HG02798 (cell line): ENCODE results near the gene NTHL1.

ENCODE experiments used
- ATAC-seq: cut with Tn5 transposase; IDR thresholded peaks from one replicate; pipeline ENCODE4 v1.9.1; 2021; ENCODE audit warnings: mild to moderate bottlenecking; ENCODE audit not compliant: unreplicated experiment, poor library complexity

The NTHL1 gene

DNA sequence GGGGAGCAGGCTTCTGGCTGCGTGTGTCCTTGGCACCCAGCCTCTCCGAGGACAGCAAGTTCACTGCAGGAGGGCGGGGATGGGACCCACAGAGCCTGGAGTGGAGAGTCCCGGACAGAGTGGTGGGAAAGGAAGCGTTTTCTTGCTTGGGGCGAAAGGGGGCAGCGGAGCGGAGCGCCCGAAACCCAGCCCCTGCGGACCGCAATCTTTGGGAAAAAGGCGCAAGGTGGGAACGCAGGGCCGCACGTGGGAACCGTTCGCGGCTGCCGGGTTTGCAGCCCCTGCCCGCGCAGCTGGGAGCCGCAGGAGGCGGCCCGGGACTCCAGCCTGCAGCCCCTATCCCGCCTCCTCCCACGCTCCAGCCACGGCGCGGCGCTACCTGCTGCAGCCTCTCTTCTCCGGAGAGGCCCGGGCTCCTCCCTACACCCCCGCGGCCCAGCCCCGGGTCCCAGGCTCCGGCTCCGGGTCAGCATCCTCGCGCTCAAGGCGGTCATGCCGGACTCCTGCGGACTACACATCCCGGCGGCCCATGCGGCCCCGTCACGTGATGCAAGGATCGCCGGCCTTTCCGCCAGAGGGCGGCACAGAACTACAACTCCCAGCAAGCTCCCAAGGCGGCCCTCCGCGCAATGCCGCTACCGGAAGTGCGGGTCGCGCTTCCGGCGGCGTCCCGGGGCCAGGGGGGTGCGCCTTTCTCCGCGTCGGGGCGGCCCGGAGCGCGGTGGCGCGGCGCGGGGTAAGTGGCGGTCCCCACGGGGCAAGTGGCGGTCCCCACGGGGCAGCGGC, at the start of gene NTHL1, which contains the start of gene TSC2:
NTHL1 (minus strand) TSS at position 505 of the 786 bp plus-strand sequence; CDS start at position 494, 11 bp downstream.
TSC2 (plus strand) TSS at position 656 of the 786 bp plus-strand sequence. CDS start 631 bp downstream, outside the sequence.
- ATAC-seq: peak; percentile 94

DNA sequence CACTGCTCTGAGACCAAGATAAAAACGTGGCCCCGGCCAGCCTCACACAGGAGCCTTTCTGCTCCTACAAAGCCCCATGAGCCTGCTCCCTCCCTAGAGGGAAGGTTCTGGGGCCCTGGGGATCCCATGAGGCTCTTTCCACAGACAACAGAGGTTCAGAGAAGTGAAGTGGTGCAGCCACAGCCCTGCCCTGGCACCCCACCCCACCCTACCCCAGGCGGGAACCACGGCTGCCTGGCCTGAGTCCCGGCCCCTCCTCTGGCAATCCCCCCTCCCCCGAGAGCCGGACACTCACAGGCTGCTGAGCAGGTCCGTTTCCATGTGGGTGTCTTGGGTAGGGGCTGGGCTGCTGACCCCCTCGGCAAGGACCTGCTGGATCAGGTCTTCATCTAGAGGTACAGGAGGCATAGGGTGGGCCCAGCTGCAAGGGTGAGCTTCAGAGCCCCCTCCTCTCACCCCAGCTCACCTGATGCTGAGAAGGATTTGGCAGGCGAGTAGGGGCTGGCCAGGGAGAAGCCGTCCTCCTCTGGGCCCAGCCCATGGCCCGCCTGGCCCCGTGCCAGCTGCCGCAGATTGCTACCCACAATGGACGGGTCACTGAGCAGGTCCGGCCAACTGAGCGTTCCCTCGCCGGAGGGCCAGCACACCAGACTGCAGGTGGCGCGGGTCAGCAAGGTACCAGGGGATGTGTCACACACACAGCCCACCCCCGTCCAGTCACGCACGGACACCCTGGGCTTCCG, 49.4 kb upstream of the NTHL1 start:
- ATAC-seq: no peak

GRCh38 chr16:2095918-2096582, 48.4 kb upstream of the NTHL1 start:
- no peak for ATAC-seq

DNA sequence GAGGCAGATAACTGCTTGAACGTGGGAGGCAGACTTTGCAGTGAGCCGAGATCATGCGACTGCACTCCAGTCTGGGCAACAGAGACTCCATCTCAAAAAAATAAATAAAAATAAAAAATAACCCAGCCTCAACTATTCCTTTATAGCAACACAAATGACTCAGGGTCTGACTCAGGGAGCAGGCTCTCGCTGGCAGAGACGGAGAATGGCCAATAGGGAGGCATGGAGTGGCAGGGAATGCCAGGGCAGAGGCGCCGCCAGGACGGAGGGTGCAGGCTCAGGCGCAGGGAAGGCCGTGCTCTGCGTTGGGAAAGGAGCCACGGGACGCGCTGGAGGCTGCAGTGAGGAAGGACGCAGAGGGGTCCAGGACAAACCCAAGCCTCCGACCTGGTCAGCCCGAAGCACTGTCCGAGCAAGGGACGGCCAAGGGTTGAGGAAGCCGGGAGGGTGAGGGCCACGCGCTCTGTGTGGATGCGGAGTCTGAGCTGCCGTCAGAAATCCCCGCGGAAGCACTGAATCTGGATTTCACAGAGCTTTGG, 47.8 kb upstream of the NTHL1 start:
- no peak for ATAC-seq

DNA sequence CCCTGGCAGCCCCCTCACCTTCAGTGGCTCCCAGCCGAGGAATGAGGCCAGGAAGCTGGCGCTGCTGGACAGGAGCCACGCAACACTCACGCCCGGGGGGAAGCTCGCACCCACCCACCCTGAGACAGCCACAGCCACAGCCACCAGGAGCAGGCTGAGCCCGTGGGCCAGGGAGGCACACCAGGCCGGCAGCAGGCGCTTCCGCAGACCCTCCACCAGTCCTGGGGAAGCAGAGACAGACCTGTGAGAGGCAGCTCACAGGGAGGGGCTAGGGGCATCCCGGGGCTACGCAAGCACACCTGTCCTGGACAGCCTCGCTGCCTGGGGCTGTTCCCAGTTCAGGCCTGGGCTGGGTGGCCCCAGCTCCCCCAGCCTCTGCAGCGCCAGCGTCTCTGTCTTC, 46.2 kb upstream of the NTHL1 start:
- ATAC-seq: no peak

DNA sequence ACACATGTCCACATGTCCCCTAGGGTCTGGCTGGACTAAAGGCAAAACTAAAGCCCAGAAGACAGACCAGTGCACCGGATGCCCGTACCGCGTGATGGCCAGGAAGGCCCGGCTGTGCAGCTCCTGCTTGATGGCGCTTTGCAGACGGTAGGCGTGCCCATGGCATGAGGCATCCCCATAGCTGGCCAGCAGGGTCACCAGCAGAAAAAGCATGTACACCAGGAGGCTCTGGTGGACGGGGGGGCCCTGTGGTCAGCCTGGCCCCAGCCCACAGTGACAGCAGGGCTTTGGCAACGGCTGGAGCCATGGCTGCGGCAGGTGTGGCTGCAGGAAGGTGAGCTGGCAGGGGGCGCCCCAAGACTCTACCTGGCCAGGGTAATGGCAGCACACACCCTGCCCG, 45.2 kb upstream of the NTHL1 start:
- no peak for ATAC-seq

DNA sequence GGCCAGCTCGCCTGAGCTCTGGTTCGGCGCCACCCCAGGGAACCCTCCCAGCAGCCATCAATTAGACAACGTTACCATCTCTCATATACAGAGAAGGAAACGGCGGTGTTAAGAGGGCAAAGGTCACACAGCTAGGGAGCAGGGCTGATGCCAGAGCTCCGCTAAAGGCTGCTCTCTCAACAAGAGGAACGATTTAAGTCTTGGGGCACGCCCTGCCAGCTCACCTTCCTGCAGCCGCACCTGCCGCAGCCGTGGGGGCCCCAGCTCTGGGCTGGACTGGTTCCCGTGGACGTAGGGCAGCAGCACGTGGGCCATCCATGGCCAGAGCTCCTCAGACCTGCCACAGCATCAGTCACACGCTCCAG, 44.6 kb upstream of the NTHL1 start:
- ATAC-seq: no peak

GRCh38 chr16:2091547-2092255, 44.1 kb upstream of the NTHL1 start:
- no peak for ATAC-seq

- ATAC-seq: no peak
These were observed 43.3 kb upstream of the NTHL1 start for GRCh38 chr16:2090777-2091546.

DNA sequence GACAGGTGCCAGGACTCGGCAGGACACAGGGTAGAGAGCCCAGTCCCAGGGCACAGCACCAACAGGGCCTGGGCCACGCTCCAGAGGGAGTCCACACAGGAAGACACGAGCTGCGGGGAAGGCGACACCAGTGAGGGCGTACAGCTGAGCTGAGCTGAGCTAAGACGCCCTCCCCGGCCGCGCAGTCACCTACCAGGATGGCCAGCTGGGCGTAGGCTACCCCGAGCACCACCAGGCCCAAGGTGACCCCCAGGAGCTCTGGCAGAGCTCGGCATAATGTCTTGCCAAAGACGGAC, 42.8 kb upstream of the NTHL1 start:
- ATAC-seq: no peak

DNA sequence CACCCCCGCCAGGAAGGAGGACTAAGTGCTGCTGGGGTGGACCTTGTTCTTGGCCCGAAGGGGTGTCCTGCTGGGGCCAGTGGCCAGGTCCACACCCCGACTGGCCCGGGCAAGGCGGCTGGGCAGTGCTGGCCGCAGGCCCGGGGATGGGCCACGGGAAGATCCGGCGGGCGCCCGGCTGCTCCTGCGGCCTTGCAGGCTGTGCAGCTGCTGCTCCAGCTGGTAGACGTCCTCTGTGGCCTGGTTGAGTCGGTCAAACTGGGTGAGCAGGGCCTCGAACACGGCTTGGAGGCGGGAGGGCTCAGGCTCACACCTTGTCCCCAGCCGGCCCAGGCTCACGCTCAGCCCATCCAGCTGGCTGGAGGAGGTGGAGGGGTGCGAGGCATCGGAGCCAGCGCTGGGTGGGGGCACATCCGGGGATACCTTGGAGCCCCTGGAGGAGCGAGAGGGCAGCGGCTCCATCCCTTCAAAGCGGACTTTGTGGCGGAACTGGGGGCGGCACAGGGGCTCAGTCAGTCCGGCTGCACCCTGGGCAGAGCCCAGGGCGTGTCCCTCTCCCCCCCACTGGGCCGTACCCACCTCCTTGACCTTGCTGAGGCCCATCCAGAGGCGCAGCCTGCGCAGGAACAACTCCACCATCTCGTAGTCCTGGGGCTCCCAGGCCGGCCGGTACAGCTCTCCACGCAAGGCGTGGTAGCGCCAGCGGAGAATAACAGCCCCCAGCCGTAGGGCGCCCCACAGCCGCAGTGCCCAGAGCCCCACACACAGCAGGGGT, 42.3 kb upstream of the NTHL1 start:
- no peak for ATAC-seq

DNA sequence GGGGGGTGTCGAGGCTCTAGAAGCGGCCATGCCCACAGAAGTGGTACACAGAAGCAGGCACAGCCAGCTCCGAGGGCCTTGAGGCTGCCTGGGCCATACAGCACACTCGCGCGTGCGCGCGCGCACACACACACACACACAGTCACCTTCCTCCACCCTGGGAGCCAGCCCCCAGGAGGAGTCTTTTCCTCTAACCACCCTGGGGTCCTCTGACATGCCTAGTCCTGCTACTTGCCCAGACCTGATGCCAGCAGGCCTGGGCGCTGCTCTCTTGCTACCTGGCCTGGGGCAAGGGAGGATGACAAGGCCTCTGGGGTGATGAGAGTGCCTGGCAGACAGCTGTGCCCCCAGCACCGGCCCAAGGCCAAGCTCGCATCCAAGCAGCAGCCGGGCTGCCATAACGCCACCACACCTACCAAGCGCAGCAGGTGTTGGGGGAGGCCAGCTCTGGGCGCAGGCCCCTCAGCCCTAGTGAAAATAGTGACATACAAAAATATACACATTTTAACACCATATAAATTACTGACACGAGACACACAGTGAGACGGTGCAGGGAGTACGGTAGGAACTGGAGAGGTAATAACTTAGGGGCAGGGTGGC, 41.2 kb upstream of the NTHL1 start:
- no peak for ATAC-seq

DNA sequence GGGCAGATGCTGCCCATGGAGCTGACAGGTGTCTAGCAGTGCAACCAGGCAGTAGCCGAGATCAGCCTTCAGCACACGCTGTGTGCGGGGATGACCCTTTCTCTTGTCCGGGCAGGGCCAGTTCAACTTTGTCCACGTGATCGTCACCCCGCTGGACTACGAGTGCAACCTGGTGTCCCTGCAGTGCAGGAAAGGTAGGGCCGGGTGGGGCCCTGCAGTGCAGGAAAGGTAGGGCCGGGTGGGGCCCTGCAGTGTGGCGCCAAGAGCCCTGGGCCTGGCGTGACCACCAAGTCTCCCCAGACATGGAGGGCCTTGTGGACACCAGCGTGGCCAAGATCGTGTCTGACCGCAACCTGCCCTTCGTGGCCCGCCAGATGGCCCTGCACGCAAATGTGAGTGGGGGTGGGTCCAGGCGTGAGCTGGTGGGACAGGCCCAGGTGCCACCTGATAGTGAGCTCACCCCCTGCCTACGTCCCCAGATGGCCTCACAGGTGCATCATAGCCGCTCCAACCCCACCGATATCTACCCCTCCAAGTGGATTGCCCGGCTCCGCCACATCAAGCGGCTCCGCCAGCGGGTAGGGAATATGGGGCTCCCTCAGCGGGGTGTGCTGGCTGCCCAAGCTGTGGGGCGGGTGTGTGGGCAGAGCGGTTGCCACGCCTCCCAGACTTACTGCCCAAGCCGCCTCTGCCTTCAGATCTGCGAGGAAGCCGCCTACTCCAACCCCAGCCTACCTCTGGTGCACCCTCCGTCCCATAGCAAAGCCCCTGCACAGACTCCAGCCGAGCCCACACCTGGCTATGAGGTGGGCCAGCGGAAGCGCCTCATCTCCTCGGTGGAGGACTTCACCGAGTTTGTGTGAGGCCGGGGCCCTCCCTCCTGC, 40.4 kb upstream of the NTHL1 start:
- ATAC-seq: no peak

DNA sequence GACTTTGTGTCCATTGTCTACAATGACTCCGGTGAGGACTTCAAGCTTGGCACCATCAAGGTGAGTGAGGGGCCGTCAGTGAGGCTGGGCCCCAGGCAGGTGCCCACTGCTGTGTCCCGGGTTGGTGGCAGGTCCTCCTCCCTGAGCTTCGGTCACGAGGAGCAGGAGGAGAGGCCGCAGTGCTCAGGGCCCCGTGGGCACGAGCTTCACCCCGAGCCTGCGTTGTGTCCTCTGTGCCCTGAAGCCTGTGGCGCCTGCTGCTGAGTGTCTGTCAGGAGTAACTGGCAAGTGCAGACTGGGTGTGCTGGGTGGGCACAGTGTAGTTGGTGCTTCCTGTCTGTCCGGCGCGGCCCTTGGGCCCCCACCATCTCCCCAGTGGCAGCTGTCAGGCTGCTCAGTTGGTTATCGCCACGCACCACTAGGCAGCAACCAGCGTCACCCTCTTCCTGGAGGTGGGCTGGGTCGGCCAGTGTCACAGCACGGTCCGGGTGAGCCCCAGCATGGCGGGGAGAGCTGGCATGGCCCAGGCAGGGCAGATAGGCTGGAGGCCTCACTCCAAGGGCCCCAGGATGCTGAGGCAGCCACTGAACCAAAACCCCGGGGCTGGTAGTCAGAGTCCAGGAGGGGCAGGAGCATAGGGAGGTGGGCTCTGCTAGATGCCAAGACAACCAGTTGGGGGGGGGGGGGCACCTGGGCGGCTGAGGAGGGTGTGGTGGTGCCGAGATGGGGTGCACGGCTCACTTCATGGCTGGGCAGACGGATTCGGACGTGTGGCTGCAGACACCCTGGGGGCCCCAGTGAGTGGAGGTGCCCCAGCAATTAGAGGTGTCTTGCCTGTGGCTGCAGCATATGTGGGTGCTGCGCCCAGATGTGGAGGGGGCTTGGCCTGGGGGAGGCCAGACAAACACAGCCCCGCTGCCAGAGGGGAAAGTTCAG, 39.4 kb upstream of the NTHL1 start:
- no peak for ATAC-seq

DNA sequence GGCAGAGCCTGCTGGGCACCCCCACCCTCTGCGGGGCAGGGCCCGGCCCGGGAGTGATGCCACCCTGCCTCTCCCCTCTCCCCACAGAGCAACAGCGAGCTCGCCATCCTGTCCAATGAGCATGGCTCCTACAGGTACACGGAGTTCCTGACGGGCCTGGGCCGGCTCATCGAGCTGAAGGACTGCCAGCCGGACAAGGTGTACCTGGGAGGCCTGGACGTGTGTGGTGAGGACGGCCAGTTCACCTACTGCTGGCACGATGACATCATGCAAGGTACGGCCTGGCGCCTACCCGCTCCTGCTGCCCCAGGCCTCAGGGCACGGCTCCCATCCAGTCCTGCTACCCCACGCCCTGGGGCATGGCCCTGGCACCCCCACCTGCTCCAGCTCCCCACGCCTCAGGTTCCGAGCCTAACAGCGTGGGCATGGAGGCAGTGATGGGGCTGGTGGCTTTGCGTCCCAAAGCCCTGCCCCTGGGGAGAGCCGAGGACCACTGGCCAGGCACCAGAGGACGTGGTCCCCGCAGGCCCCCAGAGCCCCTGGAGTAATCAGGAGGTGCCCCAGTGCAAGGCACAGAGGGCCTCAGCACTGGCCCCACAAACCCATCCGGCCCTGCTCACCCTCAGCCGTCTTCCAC, 38.6 kb upstream of the NTHL1 start:
- ATAC-seq: no peak

GRCh38 chr16:2085669-2086068, 38.0 kb upstream of the NTHL1 start:
- no peak for ATAC-seq
